ENCODE data around the gene MFN1. TPM values are rescaled to one million over a fixed set of nuclear protein-coding genes. Genes with fewer than 3 reads are reported as not detected.

Gene MFN1
- total RNA-seq, 6 experiments from 2014 or later: 12.2 to 24.6 (median 20.3) TPM

DNA sequence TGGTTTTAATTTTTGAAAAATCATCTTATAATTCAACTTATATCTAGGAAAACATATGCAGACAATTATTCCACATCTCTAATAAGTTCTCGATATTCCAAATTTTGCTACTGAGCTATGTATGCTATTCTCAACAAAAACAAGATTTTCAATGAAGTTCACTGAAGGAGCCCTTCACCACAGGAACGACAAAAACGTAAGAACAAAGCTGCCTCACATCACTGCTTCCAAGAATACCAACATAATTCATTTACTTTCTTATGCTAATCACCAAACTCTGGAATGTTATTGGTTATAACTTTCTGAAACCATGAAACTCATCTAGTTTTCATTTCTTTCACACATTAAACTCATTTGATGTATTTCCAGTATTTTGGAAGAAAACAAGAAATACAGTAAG is 54.1 kb downstream of the MFN1 start:
- Histone ChIP-seq H3K27ac (no peak overlapping the region), H3K4me3 (no peak overlapping the region), H3K4me1 (no peaks in the 10 kb centered on the region), H3K36me3 (peaks cover 0 to 6% (median 0%) of the 10 kb centered on the region in 4 donors), H3K27me3 (no peaks in the 10 kb centered on the region), H3K9me3 (no peaks in the 10 kb centered on the region)
- no peak for ATAC-seq
- no peak for DNase-seq
- WGBS (ENCODE audit: insufficient coverage, low coverage, low lambda C conversion rate, missing lambda C conversion rate): 87% methylated on average over 3 of the region's 3 CpGs
- intact Hi-C loops (cut with DNase I): no loop called here
- TF ChIP-seq, protein P1, sequence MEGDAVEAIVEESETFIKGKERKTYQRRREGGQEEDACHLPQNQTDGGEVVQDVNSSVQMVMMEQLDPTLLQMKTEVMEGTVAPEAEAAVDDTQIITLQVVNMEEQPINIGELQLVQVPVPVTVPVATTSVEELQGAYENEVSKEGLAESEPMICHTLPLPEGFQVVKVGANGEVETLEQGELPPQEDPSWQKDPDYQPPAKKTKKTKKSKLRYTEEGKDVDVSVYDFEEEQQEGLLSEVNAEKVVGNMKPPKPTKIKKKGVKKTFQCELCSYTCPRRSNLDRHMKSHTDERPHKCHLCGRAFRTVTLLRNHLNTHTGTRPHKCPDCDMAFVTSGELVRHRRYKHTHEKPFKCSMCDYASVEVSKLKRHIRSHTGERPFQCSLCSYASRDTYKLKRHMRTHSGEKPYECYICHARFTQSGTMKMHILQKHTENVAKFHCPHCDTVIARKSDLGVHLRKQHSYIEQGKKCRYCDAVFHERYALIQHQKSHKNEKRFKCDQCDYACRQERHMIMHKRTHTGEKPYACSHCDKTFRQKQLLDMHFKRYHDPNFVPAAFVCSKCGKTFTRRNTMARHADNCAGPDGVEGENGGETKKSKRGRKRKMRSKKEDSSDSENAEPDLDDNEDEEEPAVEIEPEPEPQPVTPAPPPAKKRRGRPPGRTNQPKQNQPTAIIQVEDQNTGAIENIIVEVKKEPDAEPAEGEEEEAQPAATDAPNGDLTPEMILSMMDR (IDR thresholded peaks at IDR 0.05): no peak
- TF ChIP-seq POLR2A (IDR thresholded peaks at IDR 0.05): no peak

GRCh38 chr3:179402963-179403362 is 55.5 kb downstream of the MFN1 start:
- Histone ChIP-seq H3K4me3 (no peak overlapping the region), H3K9me3 (no peaks in the 10 kb centered on the region), H3K4me1 (no peaks in the 10 kb centered on the region), H3K27me3 (no peaks in the 10 kb centered on the region), H3K27ac (no peak overlapping the region), H3K36me3 (peaks cover 0 to 6% (median 0%) of the 10 kb centered on the region in 4 donors)
- DNase-seq (no peak), ATAC-seq (no peak)
- WGBS (ENCODE audit: insufficient coverage, low coverage, low lambda C conversion rate, missing lambda C conversion rate): 67% methylated on average over 5 of the region's 5 CpGs
- no peak for TF ChIP-seq POLR2A (IDR thresholded peaks at IDR 0.05)
- TF ChIP-seq, protein P1 (IDR thresholded peaks at IDR 0.05): no peak
- intact Hi-C loops (cut with DNase I): no loop called here

- Histone ChIP-seq H3K36me3 (peaks cover 0 to 6% (median 0%) of the 10 kb centered on the region in 4 donors), H3K27ac (no peak overlapping the region), H3K4me3 (no peak overlapping the region), H3K9me3 (no peaks in the 10 kb centered on the region), H3K27me3 (no peaks in the 10 kb centered on the region), H3K4me1 (no peaks in the 10 kb centered on the region)
- DNase-seq: no peak
- no peak for ATAC-seq
- 94% methylated on average over 2 of the region's 2 CpGs for WGBS (ENCODE audit: insufficient coverage, low coverage, low lambda C conversion rate, missing lambda C conversion rate)
- no peak for TF ChIP-seq POLR2A (IDR thresholded peaks at IDR 0.05)
- TF ChIP-seq, protein P1 (IDR thresholded peaks at IDR 0.05): no peak
- intact Hi-C loops (cut with DNase I): no loop called here
Measured at GRCh38 chr3:179404307-179404706, 56.8 kb downstream of the MFN1 start.

- Histone ChIP-seq H3K27me3 (no peaks in the 10 kb centered on the region), H3K9me3 (no peaks in the 10 kb centered on the region), H3K36me3 (no peaks in the 10 kb centered on the region), H3K4me3 (no peak overlapping the region), H3K27ac (no peak overlapping the region), H3K4me1 (no peaks in the 10 kb centered on the region)
- DNase-seq (no peak), ATAC-seq (no peak)
- TF ChIP-seq, protein P1 (IDR thresholded peaks at IDR 0.05): no peak
- no peak for TF ChIP-seq POLR2A (IDR thresholded peaks at IDR 0.05)
- 90% methylated on average over 2 of the region's 2 CpGs for WGBS (ENCODE audit: insufficient coverage, low coverage, low lambda C conversion rate, missing lambda C conversion rate)
- intact Hi-C loops (cut with DNase I): no loop called here
Measured at GRCh38 chr3:179410331-179410730, 62.8 kb downstream of the MFN1 start.

GRCh38 chr3:179410999-179411398 is 63.5 kb downstream of the MFN1 start:
- no peaks in the 10 kb centered on the region for H3K36me3 ChIP-seq
- TF ChIP-seq, protein P1 (IDR thresholded peaks at IDR 0.05): no peak
- no peak for TF ChIP-seq POLR2A (IDR thresholded peaks at IDR 0.05)
- no peaks in the 10 kb centered on the region for H3K9me3 ChIP-seq
- no peaks in the 10 kb centered on the region for H3K4me1 ChIP-seq
- no peak overlapping the region for H3K27ac ChIP-seq
- H3K27me3 ChIP-seq: no peaks in the 10 kb centered on the region
- DNase-seq (no peak), ATAC-seq (no peak)
- intact Hi-C loops (cut with DNase I): no loop called here
- H3K4me3 ChIP-seq: no peak overlapping the region

All from right lobe of liver (tissue), 6 donors.